Measurements from ENCODE around the gene ELOVL5. TPM values are rescaled to one million over a fixed set of nuclear protein-coding genes. Genes with fewer than 3 reads are reported as not detected.
A peak's percentile ranks its signal among the peaks of the same experiment; 100 is the strongest.

Gene ELOVL5
- total RNA-seq, 1 donor from 2014 or later = 52.8 TPM

DNA sequence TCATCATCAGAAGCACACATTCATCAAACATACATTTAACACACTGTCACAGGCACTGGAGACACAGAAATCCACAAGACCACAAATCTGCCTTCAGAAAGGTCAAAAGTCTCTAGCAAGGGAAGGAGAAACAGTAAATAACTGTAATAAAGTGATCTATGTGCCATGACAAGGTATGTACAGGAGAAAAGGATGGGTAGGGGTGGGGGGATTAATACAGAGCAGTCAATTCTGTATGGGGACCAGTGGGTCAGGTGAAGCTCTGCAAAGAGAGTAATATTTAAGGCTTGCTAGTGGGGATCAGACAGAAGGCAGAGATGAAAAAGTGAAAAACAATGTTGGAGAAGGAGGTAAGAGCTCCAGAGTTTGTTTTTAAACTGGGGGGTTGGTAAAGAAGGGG, 32.6 kb downstream of the ELOVL5 start:
- no peak overlapping the region for H3K27ac Mint-ChIP-seq (ENCODE audit: unreplicated experiment)
- peaks cover 64% of the 10 kb centered on the region for H4K20me1 ChIP-seq (ENCODE audit: insufficient read depth, low read length)

DNA sequence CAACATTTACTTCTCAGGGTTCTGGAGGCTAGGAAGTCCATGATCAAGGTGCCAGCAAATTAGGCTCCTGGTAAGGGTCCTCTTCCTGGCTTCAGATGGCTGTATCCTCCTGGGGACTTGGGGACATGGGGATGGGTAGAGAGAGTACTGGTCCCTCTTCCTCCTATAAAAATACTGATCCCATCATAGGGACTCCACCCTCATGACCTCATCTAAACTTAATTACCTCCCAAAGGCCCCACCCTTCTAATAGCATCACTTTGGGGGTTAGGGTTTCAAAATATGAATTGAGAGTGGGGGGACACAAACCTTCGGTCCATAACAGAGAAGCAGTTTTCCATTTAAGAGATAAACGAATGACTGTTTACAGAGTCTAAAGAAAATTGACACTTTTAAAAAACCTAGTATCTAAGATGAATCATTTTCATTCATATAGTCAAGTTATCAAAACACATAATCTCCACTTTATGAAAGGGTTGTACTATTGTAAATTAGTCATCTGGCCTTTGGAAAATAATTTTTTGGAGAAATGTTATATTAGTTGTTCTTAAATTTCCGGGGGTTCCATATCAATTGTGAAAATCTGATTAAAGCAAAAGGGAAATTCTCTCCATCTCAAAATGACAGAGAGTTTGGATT, 33.5 kb downstream of the ELOVL5 start:
- Mint-ChIP-seq H3K4me3 (ENCODE audit: unreplicated experiment) (no peak overlapping the region), H3K4me1 (ENCODE audit: low read depth, unreplicated experiment) (peaks cover 8% of the 10 kb centered on the region), H3K27me3 (ENCODE audit: low read depth, unreplicated experiment) (no peaks in the 10 kb centered on the region), H3K9me3 (ENCODE audit: unreplicated experiment) (no peaks in the 10 kb centered on the region), H3K27ac (ENCODE audit: unreplicated experiment) (no peak overlapping the region), H3K36me3 (ENCODE audit: low read depth, unreplicated experiment) (peaks cover 2% of the 10 kb centered on the region)
- no peak overlapping the region for H3K9ac ChIP-seq (ENCODE audit: low read length)
- H3K27ac ChIP-seq (ENCODE audit: low read depth, low read length) = no peak overlapping the region
- H3K4me1 ChIP-seq (ENCODE audit: insufficient read depth, low read length) = peaks cover 5% of the 10 kb centered on the region
- peaks cover 93% of the 10 kb centered on the region for H3K79me2 ChIP-seq (ENCODE audit: insufficient read depth, low read length)
- DNase-seq (ENCODE audit: low read depth) = no peak
- H3K9me3 ChIP-seq (ENCODE audit: insufficient read depth, low read depth, low read length) = no peaks in the 10 kb centered on the region
- no peak overlapping the region for H2AFZ ChIP-seq (ENCODE audit: low read depth, low read length)
- no peaks in the 10 kb centered on the region for H3K27me3 ChIP-seq (ENCODE audit: insufficient read depth, low read length)
- peaks cover 66% of the 10 kb centered on the region for H4K20me1 ChIP-seq (ENCODE audit: insufficient read depth, low read length)
- no peaks in the 10 kb centered on the region for H3K36me3 ChIP-seq (ENCODE audit: insufficient read depth, low read length)
- H3K4me2 ChIP-seq (ENCODE audit: low read length) = no peak overlapping the region
- no peak for FAIRE-seq
- no peak overlapping the region for H3K4me3 ChIP-seq (ENCODE audit: insufficient read depth, low read depth, low read length)
- TF ChIP-seq, protein P1, sequence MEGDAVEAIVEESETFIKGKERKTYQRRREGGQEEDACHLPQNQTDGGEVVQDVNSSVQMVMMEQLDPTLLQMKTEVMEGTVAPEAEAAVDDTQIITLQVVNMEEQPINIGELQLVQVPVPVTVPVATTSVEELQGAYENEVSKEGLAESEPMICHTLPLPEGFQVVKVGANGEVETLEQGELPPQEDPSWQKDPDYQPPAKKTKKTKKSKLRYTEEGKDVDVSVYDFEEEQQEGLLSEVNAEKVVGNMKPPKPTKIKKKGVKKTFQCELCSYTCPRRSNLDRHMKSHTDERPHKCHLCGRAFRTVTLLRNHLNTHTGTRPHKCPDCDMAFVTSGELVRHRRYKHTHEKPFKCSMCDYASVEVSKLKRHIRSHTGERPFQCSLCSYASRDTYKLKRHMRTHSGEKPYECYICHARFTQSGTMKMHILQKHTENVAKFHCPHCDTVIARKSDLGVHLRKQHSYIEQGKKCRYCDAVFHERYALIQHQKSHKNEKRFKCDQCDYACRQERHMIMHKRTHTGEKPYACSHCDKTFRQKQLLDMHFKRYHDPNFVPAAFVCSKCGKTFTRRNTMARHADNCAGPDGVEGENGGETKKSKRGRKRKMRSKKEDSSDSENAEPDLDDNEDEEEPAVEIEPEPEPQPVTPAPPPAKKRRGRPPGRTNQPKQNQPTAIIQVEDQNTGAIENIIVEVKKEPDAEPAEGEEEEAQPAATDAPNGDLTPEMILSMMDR (IDR thresholded peaks at IDR 0.05; ENCODE audit: insufficient read depth, low read depth, low read length) = no peak
- no peak for TF ChIP-seq EZH2 (IDR thresholded peaks at IDR 0.05; ENCODE audit: insufficient read depth, low read length)

More for the DNA sequence above, 32.6 kb downstream of the ELOVL5 start:
- peaks cover 5% of the 10 kb centered on the region for H3K4me1 ChIP-seq (ENCODE audit: insufficient read depth, low read length)
- H3K9me3 ChIP-seq (ENCODE audit: insufficient read depth, low read depth, low read length) = no peaks in the 10 kb centered on the region
- Mint-ChIP-seq H3K4me1 (ENCODE audit: low read depth, unreplicated experiment) (peaks cover 8% of the 10 kb centered on the region), H3K9me3 (ENCODE audit: unreplicated experiment) (no peaks in the 10 kb centered on the region), H3K36me3 (ENCODE audit: low read depth, unreplicated experiment) (peaks cover 2% of the 10 kb centered on the region), H3K27me3 (ENCODE audit: low read depth, unreplicated experiment) (no peaks in the 10 kb centered on the region), H3K4me3 (ENCODE audit: unreplicated experiment) (no peak overlapping the region)
- H3K9ac ChIP-seq (ENCODE audit: low read length) = no peak overlapping the region
- H3K36me3 ChIP-seq (ENCODE audit: insufficient read depth, low read length) = no peaks in the 10 kb centered on the region
- no peaks in the 10 kb centered on the region for H3K27me3 ChIP-seq (ENCODE audit: insufficient read depth, low read length)
- peaks cover 92% of the 10 kb centered on the region for H3K79me2 ChIP-seq (ENCODE audit: insufficient read depth, low read length)
- H2AFZ ChIP-seq (ENCODE audit: low read depth, low read length) = no peak overlapping the region
- DNase-seq (ENCODE audit: low read depth) = no peak
- H3K27ac ChIP-seq (ENCODE audit: low read depth, low read length) = no peak overlapping the region
- no peak overlapping the region for H3K4me2 ChIP-seq (ENCODE audit: low read length)
- TF ChIP-seq, protein P1 (IDR thresholded peaks at IDR 0.05; ENCODE audit: insufficient read depth, low read depth, low read length) = no peak
- TF ChIP-seq EZH2 (IDR thresholded peaks at IDR 0.05; ENCODE audit: insufficient read depth, low read length) = no peak
- FAIRE-seq = no peak
- H3K4me3 ChIP-seq (ENCODE audit: insufficient read depth, low read depth, low read length) = no peak overlapping the region

GRCh38 chr6:53313784-53314400, 34.9 kb downstream of the ELOVL5 start:
- Mint-ChIP-seq H3K9me3 (ENCODE audit: unreplicated experiment) (no peaks in the 10 kb centered on the region), H3K27me3 (ENCODE audit: low read depth, unreplicated experiment) (no peaks in the 10 kb centered on the region), H3K4me1 (ENCODE audit: low read depth, unreplicated experiment) (peaks cover 16% of the 10 kb centered on the region), H3K4me3 (ENCODE audit: unreplicated experiment) (no peak overlapping the region), H3K36me3 (ENCODE audit: low read depth, unreplicated experiment) (peaks cover 2% of the 10 kb centered on the region), H3K27ac (ENCODE audit: unreplicated experiment) (peak overlapping the region; percentile 75)
- H3K9me3 ChIP-seq (ENCODE audit: insufficient read depth, low read depth, low read length) = no peaks in the 10 kb centered on the region
- H4K20me1 ChIP-seq (ENCODE audit: insufficient read depth, low read length) = peaks cover 74% of the 10 kb centered on the region
- no peak overlapping the region for H3K4me2 ChIP-seq (ENCODE audit: low read length)
- no peak for TF ChIP-seq EZH2 (IDR thresholded peaks at IDR 0.05; ENCODE audit: insufficient read depth, low read length)
- TF ChIP-seq, protein P1 (IDR thresholded peaks at IDR 0.05; ENCODE audit: insufficient read depth, low read depth, low read length) = no peak
- no peak for FAIRE-seq
- no peak overlapping the region for H2AFZ ChIP-seq (ENCODE audit: low read depth, low read length)
- peaks cover 5% of the 10 kb centered on the region for H3K4me1 ChIP-seq (ENCODE audit: insufficient read depth, low read length)
- no peak overlapping the region for H3K27ac ChIP-seq (ENCODE audit: low read depth, low read length)
- no peak overlapping the region for H3K4me3 ChIP-seq (ENCODE audit: insufficient read depth, low read depth, low read length)
- DNase-seq (ENCODE audit: low read depth) = peak; percentile 79
- peaks cover 99% of the 10 kb centered on the region for H3K79me2 ChIP-seq (ENCODE audit: insufficient read depth, low read length)
- no peak overlapping the region for H3K9ac ChIP-seq (ENCODE audit: low read length)
- no peaks in the 10 kb centered on the region for H3K27me3 ChIP-seq (ENCODE audit: insufficient read depth, low read length)
- H3K36me3 ChIP-seq (ENCODE audit: insufficient read depth, low read length) = no peaks in the 10 kb centered on the region

Measured in astrocyte (in vitro differentiated cells and primary cell).